Esophagus squamous epithelium (tissue), 5 donors: ENCODE data around the gene OR51A4. TPM values are rescaled to one million over a fixed set of nuclear protein-coding genes. Genes with fewer than 3 reads are reported as not detected.

Experiments
- DNase-seq: peaks from one replicate; lab custom pipeline; 2025; lab: John Stamatoyannopoulos, UW
- H3K27ac ChIP-seq, 4 donors: fragments of 200-600 bp; sonication (generic); one replicate each; pipeline ENCODE4 v1.5.1; 2016 to 2019; ENCODE audit warnings: mild to moderate bottlenecking in 1 of 4
- H3K27me3 ChIP-seq, 4 donors: fragments of 200-600 bp; sonication (generic); 1 replicate in 3 of 4; 2 replicates in 1 of 4; pipeline versions ENCODE4 v1.5.1 to v1.6.0; 2017 to 2021; ENCODE audit warnings: antibody characterized with exemption in 1 of 4
- H3K36me3 ChIP-seq, 3 donors: fragments of 200-600 bp; sonication (generic); one replicate each; pipeline ENCODE4 v1.5.1; 2016 to 2019
- H3K4me1 ChIP-seq, 3 donors: fragments of 200-600 bp; sonication (generic); one replicate each; pipeline ENCODE4 v1.5.1; 2017 to 2019
- H3K4me3 ChIP-seq, 4 donors: fragments of 200-600 bp; sonication (generic); 1 replicate in 3 of 4; 2 replicates in 1 of 4; pipeline ENCODE4 v1.5.1; 2016 to 2019; ENCODE audit warnings: mild to moderate bottlenecking in 2 of 4, moderate library complexity in 1 of 4
- H3K9me3 ChIP-seq, 3 donors: fragments of 200-600 bp; sonication (generic); one replicate each; pipeline ENCODE4 v1.5.1; 2016 to 2019
- POLR2A ChIP-seq, 4 donors: fragments of 450-650 bp; IDR thresholded peaks; one replicate each; pipeline ENCODE4 v1.6.1; 2017; ENCODE audit warnings: antibody characterized with exemption in 4 of 4, mild to moderate bottlenecking in 4 of 4, moderate library complexity in 3 of 4
- WGBS, 2 donors: methylation state at CpG; one replicate each; pipeline ENCODE4 v1.1.5; 2018; 5-methylcytosine and 5-hydroxymethylcytosine counted together
- intact Hi-C: fragments of 100-400 bp; cut with DNase I; formaldehyde crosslinking; loops from one replicate; pipeline ENCODE4 v1.15.0; 2022
- total RNA-seq, 4 donors: library from RNA; depleted of rRNA; stranded (reverse); fragments of >200 nt; gene quantifications; one replicate each; pipeline ENCODE4 v1.1.0, GENCODE V29; 2016
- TF ChIP-seq, protein P1 (sequence below), 6 experiments: fragments of 450-650 bp in 4 of 6; fragments of 200-600 bp in 2 of 6; sonication (generic) in 2 of 6; IDR thresholded peaks; one replicate each; pipeline ENCODE4 v1.5.1; 2016 to 2019; ENCODE audit warnings: antibody characterized with exemption in 6 of 6, mild to moderate bottlenecking in 4 of 6, moderate library complexity in 4 of 6
- donor health status: DM: yes; HTN: yes; CAD: no.

Gene OR51A4
- total RNA-seq, 4 donors from 2014 or later, result not detected

- TF ChIP-seq POLR2A (IDR thresholded peaks at IDR 0.05), result no peak
- TF ChIP-seq, protein P1, sequence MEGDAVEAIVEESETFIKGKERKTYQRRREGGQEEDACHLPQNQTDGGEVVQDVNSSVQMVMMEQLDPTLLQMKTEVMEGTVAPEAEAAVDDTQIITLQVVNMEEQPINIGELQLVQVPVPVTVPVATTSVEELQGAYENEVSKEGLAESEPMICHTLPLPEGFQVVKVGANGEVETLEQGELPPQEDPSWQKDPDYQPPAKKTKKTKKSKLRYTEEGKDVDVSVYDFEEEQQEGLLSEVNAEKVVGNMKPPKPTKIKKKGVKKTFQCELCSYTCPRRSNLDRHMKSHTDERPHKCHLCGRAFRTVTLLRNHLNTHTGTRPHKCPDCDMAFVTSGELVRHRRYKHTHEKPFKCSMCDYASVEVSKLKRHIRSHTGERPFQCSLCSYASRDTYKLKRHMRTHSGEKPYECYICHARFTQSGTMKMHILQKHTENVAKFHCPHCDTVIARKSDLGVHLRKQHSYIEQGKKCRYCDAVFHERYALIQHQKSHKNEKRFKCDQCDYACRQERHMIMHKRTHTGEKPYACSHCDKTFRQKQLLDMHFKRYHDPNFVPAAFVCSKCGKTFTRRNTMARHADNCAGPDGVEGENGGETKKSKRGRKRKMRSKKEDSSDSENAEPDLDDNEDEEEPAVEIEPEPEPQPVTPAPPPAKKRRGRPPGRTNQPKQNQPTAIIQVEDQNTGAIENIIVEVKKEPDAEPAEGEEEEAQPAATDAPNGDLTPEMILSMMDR (IDR thresholded peaks at IDR 0.05), result no peak
- Histone ChIP-seq H3K4me1 (no peaks in the 10 kb centered on the region), H3K27ac (no peak overlapping the region), H3K9me3 (no peaks in the 10 kb centered on the region), H3K4me3 (no peak overlapping the region), H3K27me3 (no peaks in the 10 kb centered on the region), H3K36me3 (no peaks in the 10 kb centered on the region)
- WGBS, 2 donors, result 31 to 62% methylated on average over 1 of the region's 1 CpG
- no peak for DNase-seq
- intact Hi-C loops, result no loop called here
Measured at GRCh38 chr11:4921796-4922195, 25.6 kb downstream of the OR51A4 start.

- no peak within 1 kb of the TSS for H3K27ac ChIP-seq
- H3K4me1 ChIP-seq, result no peaks in the 10 kb centered on the region
- no peaks in the 10 kb centered on the region for H3K9me3 ChIP-seq
- TF ChIP-seq POLR2A (IDR thresholded peaks at IDR 0.05), result no peak
- TF ChIP-seq, protein P1 (IDR thresholded peaks at IDR 0.05), result no peak
- 31 to 71% methylated on average over 1 to 4 of the region's 4 CpGs for WGBS, 2 donors
- no peaks in the 10 kb centered on the region for H3K36me3 ChIP-seq
- no peak for DNase-seq
- H3K27me3 ChIP-seq, result no peaks in the 10 kb centered on the region
- intact Hi-C loops, result no loop called here
- no peak within 1 kb of the TSS for H3K4me3 ChIP-seq
Measured at GRCh38 chr11:4919250-4919649, 28.2 kb downstream of the OR51A4 start, which contains the start of gene OR51G2. Gene OR51G2, minus strand, starts transcription at chr11:4919350. Its CDS starts 3,687 bp downstream, at chr11:4915663.

DNA sequence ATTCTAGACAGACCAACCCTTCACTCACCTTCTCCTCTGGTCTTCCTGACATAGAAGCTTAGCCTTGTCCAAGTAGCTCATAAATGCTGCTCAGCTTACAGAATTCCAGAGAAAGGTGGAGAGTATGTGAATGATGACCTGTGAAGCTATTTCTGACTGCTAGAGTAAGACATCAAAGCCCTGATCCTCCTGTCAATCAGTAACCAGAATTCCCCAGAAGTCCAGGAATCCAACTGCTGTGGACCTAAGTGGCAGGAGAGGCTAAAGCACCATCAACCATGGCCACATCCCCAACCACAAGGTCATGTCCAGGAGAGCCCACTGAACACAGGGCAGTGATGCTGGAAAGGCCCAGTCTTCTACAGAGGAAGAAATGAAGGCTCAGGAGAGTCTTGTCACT, 30.8 kb downstream of the OR51A4 start:
- DNase-seq, result no peak
- intact Hi-C loops, result no loop called here
- Histone ChIP-seq H3K27me3 (no peaks in the 10 kb centered on the region), H3K36me3 (no peaks in the 10 kb centered on the region), H3K4me3 (no peak overlapping the region), H3K9me3 (no peaks in the 10 kb centered on the region), H3K4me1 (no peaks in the 10 kb centered on the region), H3K27ac (no peak overlapping the region)
- TF ChIP-seq, protein P1 (IDR thresholded peaks at IDR 0.05), result no peak
- no peak for TF ChIP-seq POLR2A (IDR thresholded peaks at IDR 0.05)

GRCh38 chr11:4903484-4903883, 43.9 kb downstream of the OR51A4 start, which contains the start of gene OR51A7:
Gene OR51A7, plus strand, starts transcription at chr11:4903783. Its CDS starts 3,587 bp downstream, at chr11:4907370.
- TF ChIP-seq, protein P1 (IDR thresholded peaks at IDR 0.05), result no peak
- no peak for TF ChIP-seq POLR2A (IDR thresholded peaks at IDR 0.05)
- intact Hi-C loops, result no loop called here
- Histone ChIP-seq H3K9me3 (no peaks in the 10 kb centered on the region), H3K4me1 (no peaks in the 10 kb centered on the region), H3K4me3 (no peak within 1 kb of the TSS), H3K36me3 (no peaks in the 10 kb centered on the region), H3K27me3 (no peaks in the 10 kb centered on the region), H3K27ac (no peak within 1 kb of the TSS)
- DNase-seq, result no peak

Other genes starting within 250 kb of the OR51A4 start
- under 1 TPM in 1 of 4 donors, not detected in 3; 0.21 TPM for gene OR51E2, start 249.8 kb downstream of the OR51A4 start, total RNA-seq
- not detected for gene MMP26, start 242.8 kb downstream of the OR51A4 start, total RNA-seq
- gene OR51F1, start 177.7 kb downstream of the OR51A4 start, total RNA-seq, result not detected
- gene OR52R1, start 143.2 kb downstream of the OR51A4 start, total RNA-seq, result not detected
- not detected for gene OR51F2, start 126.3 kb downstream of the OR51A4 start, total RNA-seq
- not detected for gene OR51S1, start 98.4 kb downstream of the OR51A4 start, total RNA-seq
- not detected for gene OR51T1, start 65.7 kb downstream of the OR51A4 start, total RNA-seq
- not detected for gene OR51A7, start 43.8 kb downstream of the OR51A4 start, total RNA-seq
- not detected for gene OR51G2, start 28.3 kb downstream of the OR51A4 start, total RNA-seq
- gene OR51G1, start 23.3 kb downstream of the OR51A4 start, total RNA-seq, result not detected
- not detected for gene OR51A2, start 8.1 kb upstream of the OR51A4 start, total RNA-seq
- gene OR51L1, start 47.2 kb upstream of the OR51A4 start, total RNA-seq, result not detected
- not detected for gene OR52J3, start 98.9 kb upstream of the OR51A4 start, total RNA-seq
- not detected for gene OR52E2, start 112.0 kb upstream of the OR51A4 start, total RNA-seq
- gene OR52E1, start 122.0 kb upstream of the OR51A4 start, total RNA-seq, result not detected
- gene OR52A5, start 190.8 kb upstream of the OR51A4 start, total RNA-seq, result not detected
- not detected for gene OR52A1, start 207.2 kb upstream of the OR51A4 start, total RNA-seq